Tongue (tissue), 2 donors: ENCODE results near the gene CFAP410. TPM values are rescaled to one million over a fixed set of nuclear protein-coding genes. Genes with fewer than 3 reads are reported as not detected.

ENCODE experiments used
- DNase-seq: peaks from one replicate; pipeline ENCODE4 v3.0.0-alpha.2; 2015
- total RNA-seq: library from RNA; depleted of rRNA; stranded (reverse); fragments of >200 nt; gene quantifications from one replicate; pipeline ENCODE4 v1.2.3, GENCODE V29; 2014

Gene CFAP410
- total RNA-seq, 1 donor from 2014 or later, result 19.6 TPM

GRCh38 chr21:44297525-44298290, 41.5 kb downstream of the CFAP410 start:
- DNase-seq, result peak; percentile 92

- DNase-seq, result no peak
Measured at GRCh38 chr21:44296916-44297315, 42.3 kb downstream of the CFAP410 start.

GRCh38 chr21:44296103-44296519, 43.1 kb downstream of the CFAP410 start:
- no peak for DNase-seq

- no peak for DNase-seq
Measured at GRCh38 chr21:44295646-44296045, 43.5 kb downstream of the CFAP410 start.

DNA sequence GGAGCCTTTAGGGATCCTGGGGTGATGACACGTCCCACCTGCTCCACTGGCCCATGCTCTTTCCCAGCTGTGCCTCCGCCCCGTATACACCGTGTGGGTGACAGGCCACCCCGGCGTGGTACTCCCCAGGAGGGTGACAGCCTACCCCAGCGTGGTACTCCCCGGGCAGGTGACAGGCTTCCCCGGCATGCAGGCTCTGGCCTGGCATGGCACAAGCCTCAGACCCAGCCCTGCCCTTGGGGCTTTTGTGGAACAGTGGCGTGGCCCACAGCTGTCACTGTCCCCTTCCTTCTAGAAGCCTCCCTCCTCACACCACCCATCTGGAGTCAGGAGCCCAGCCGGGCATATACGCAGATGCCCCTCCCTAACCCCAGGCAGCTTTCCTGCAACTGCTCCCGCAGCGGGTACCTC, 44.0 kb downstream of the CFAP410 start:
- DNase-seq, result peak; percentile 69

- peak; percentile 55 for DNase-seq
Measured at GRCh38 chr21:44294391-44295162, 44.6 kb downstream of the CFAP410 start.

DNA sequence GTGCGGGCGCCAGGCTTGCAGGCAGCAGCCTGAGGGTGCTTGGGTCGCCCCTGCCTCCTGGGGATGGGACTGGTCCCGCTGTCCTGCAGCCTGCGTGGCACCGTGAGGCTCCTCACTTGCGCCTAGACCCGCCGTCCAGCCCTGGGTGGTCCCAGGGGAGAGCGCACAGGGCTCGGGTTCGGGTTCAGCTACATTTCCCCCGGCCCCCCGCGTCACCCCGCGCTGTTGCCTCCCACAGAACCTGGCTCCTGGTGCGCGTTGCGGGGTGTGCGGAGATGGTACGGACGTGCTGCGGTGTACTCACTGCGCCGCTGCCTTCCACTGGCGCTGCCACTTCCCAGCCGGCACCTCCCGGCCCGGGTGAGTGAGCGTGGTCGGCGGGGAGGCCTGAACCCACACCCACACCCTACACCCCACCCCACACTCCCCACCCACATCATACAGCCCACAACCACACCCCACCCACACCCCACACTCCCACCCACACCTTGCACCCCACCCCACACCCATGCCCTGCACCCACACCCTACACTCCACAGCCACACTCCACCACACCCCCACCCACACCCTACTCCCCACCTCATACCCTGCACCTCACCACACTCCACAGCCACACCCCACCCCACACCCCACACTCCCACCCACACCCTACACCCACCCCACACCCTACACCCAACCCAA, 45.5 kb downstream of the CFAP410 start:
- DNase-seq, result no peak

DNA sequence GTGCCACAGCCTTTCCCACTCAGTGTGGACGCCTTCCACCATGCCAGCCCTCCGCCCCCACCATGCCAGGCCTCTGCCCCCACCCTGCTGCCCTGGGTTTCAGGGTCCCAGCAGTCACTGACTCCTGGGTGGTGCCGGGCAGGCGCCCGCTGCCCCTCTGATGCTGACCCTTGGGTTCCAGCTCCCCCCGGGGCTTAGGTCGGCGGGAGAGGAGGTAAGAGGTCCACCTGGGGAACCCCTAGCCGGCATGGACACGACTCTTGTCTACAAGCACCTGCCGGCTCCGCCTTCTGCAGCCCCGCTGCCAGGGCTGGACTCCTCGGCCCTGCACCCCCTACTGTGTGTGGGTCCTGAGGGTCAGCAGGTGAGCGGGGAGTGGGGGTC, 46.4 kb downstream of the CFAP410 start:
- no peak for DNase-seq

GRCh38 chr21:44291936-44292811, 47.0 kb downstream of the CFAP410 start:
- DNase-seq, result no peak

DNA sequence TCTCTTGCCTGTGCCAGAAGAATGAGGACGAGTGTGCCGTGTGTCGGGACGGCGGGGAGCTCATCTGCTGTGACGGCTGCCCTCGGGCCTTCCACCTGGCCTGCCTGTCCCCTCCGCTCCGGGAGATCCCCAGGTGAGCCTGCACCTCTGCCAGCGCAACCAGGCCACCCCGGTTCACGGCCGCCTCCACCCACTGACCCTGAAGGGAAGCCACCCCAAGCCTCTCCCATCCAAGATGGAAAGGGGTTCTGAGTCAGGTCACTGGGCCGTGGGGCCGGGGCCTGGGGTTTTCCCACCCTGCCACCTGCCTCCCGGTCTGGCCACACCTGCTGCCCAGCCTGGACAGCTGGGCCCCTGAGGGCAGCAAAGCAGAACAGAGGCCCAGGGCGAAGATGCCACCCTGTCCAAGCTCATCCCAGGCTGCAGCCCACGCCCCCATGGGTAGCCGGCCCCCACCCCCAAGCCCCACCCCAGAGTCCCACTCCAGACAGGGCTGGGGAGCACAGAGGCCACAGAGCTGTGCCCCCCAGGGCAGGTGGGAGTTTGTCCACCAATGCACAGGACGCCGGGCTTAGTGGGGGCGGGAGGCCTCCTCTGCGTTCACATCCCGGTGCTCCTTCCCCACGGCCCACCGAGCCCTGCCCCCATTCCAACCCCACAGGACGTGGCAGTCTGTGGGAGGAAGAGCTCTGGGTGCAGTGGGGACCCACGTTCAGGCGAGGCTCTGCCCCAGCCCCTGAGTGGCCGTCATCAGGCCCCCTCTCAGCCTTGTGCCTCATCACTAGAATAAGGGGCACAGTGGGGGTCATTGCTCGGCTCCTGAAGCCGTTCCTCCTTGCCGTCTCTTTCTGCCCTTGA, 47.9 kb downstream of the CFAP410 start:
- no peak for DNase-seq

GRCh38 chr21:44290327-44291077, 48.7 kb downstream of the CFAP410 start:
- DNase-seq, result no peak

DNA sequence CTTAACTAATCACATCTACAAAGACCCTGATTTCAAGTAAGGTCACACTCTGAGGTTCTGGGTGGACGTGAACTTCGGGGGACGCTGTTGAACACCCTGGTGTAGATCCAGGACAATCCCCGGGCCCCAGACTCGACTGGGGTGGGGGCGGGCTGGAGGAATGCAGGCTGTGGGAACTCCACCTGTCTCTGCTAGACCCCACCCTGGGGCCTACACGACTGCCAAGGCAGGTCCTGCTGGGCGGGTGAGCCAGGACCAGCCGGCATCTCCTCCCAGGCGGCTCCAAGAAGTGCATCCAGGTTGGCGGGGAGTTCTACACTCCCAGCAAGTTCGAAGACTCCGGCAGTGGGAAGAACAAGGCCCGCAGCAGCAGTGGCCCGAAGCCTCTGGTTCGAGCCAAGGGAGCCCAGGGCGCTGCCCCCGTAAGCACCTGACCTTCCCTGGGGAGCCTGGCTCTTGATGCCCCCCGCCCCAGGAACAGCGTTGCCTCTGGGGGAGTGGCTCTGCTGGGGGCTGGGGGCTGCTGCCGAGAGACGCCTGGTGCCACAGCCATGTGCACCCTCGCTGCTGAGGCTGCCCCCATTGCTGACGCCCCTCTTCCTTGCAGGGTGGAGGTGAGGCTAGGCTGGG, 49.7 kb downstream of the CFAP410 start:
- DNase-seq, result no peak

DNA sequence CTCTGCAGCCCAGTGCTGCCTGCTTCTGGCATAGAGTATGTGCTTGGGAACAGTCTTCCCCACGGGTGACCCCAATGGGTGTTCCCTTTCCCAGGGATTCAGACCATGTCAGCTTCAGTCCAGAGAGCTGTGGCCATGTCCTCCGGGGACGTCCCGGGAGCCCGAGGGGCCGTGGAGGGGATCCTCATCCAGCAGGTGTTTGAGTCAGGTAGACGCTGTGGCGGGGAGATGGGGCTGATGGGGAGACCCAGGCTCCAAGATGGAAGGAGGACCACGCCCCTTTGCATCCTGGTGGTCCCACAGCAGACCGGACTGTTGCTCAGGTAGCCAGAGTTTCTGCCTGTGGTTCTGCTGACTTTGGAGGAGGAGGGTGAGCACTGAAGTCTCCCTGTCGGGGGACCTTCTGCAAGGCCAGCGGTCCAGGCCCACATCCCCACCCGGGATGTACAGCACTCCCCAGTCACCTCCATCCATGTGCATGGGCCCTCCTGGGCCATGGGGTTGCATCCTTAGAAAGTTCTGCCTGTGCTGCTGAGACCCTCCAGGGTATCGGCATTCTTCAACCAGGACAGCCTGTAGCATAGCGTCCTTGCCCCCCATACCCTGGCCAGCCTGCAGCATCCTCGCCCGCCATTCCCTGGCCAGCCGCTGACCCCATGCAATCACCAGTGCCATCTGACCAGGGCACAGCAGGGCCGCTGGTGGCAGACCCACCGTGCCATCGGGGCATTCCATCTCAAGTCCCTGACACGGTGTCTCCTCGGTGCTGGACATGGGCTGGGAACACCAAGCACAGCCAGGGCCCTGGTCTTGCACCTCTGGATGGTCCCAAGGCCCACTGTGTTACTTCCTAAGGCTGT, 50.7 kb downstream of the CFAP410 start:
- DNase-seq, result no peak

DNA sequence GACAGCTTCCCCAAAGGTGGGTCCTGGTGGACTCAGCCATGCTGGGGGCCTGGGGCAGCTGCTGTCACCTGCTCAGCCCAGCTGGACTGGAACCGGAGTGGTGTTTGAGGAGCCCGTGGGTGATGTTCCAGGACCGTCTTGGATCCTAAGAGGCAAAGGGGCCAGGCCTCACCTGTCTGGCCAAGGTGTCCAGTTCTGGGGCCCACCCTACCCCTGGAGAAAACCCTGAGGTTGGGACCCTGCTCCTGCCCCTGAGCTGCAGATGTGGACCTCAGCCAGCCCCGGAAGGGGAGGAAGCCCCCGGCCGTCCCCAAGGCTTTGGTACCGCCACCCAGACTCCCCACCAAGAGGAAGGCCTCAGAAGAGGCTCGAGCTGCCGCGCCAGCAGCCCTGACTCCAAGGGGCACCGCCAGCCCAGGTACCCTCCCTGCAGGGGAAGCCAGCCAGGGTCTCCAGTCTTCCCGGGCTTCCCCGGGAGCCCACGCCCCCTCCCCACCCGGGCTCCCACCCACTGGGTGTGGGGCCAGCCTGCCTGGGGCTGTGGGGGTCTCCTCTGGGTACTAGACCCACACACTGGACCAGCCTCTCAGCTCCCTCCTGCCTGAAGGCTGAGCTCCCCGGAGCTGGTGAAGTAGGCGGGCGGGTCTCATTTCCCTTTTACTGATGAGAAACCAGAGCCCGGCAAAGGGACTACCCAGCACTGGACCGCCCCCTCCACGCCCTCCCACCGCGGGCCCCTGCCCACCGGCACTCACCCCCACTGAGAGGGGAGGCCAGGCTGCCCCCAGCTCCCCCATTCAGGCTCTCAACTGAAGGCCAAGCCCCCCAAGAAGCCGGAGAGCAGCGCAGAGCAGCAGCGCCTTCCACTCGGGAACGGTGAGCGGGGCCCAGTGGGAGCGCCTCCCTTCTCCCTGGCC, 52.2 kb downstream of the CFAP410 start:
- no peak for DNase-seq

GRCh38 chr21:44286086-44286715, 53.0 kb downstream of the CFAP410 start:
- no peak for DNase-seq

- DNase-seq, result peak; percentile 28
Measured at GRCh38 chr21:44285138-44285992, 53.8 kb downstream of the CFAP410 start, which contains the start of gene AIRE. Gene AIRE, plus strand, starts transcription at chr21:44285876. Its CDS starts 131 bp downstream, at chr21:44286007.
